Measurements from ENCODE around the gene NCKAP5L. TPM values are rescaled to one million over a fixed set of nuclear protein-coding genes. Genes with fewer than 3 reads are reported as not detected.

Gene NCKAP5L
- total RNA-seq, 1 donor from 2014 or later: 9.1 TPM

DNA sequence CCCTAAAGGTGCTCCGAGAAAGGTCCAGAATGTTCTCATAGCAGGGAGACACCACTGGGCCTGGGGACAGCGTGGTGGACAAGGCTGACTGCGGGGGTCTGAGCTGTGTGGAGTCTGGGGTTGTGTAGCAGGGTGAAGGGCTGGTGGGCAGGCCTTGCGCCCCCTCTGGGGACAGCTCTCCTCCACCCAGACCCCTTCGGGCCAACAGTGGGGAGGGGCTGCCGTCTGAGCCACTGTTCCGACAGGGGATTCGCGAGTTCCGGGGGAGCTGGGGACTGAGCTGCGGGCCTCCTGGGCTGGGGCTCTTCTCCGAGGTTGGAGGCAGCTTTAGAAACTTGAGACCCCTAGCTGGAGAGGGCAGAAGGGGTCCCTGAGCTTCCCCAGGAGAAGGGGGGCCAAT, 32.1 kb downstream of the NCKAP5L start:
- intact Hi-C loops (cut with micrococcal nuclease): no loop called here
- DNase-seq (no peak), ATAC-seq (ENCODE audit: low read depth) (no peak)
- Mint-ChIP-seq H3K36me3 (ENCODE audit: low read depth) (peaks cover 17% of the 10 kb centered on the region), H3K4me3 (no peak overlapping the region), H3K27ac (no peak overlapping the region), H3K4me1 (no peaks in the 10 kb centered on the region), H3K9me3 (no peaks in the 10 kb centered on the region), H3K27me3 (no peaks in the 10 kb centered on the region)
- ChIA-PET CTCF (no interaction called here), POLR2A (no interaction called here)
- TF ChIP-seq, protein P1, sequence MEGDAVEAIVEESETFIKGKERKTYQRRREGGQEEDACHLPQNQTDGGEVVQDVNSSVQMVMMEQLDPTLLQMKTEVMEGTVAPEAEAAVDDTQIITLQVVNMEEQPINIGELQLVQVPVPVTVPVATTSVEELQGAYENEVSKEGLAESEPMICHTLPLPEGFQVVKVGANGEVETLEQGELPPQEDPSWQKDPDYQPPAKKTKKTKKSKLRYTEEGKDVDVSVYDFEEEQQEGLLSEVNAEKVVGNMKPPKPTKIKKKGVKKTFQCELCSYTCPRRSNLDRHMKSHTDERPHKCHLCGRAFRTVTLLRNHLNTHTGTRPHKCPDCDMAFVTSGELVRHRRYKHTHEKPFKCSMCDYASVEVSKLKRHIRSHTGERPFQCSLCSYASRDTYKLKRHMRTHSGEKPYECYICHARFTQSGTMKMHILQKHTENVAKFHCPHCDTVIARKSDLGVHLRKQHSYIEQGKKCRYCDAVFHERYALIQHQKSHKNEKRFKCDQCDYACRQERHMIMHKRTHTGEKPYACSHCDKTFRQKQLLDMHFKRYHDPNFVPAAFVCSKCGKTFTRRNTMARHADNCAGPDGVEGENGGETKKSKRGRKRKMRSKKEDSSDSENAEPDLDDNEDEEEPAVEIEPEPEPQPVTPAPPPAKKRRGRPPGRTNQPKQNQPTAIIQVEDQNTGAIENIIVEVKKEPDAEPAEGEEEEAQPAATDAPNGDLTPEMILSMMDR (IDR thresholded peaks at IDR 0.05): no peak

DNA sequence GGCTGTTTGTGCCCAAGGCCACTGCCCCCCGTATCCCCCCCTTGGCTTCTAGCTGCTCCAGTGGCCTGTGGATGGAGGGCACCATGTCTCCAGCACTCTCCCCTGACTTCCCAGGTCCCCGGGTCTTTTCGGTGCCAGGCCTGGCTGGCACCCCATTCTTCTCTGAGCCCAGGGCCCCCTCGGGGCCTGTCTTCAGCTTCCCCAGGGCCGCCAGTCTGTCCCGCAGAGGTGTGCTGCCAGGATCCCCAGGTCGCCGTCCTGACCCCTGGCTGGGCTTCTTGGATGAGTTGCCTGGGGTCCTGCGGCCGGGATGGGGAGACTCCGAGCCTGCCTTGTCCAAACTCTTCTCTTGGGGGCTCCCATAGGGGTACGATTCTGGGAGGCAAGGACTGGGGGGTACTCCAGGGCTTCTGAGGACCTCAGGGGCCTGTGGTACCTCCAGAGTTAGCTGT, 32.5 kb downstream of the NCKAP5L start:
- no peak overlapping the region for H3K27ac Mint-ChIP-seq
- no peaks in the 10 kb centered on the region for H3K9me3 Mint-ChIP-seq
- TF ChIP-seq, protein P1 (IDR thresholded peaks at IDR 0.05): no peak
- peaks cover 16% of the 10 kb centered on the region for H3K36me3 Mint-ChIP-seq (ENCODE audit: low read depth)
- ATAC-seq (ENCODE audit: low read depth) (no peak), DNase-seq (no peak)
- H3K27me3 Mint-ChIP-seq: no peaks in the 10 kb centered on the region
- ChIA-PET POLR2A (no interaction called here), CTCF (no interaction called here)
- H3K4me1 Mint-ChIP-seq: no peaks in the 10 kb centered on the region
- intact Hi-C loops (cut with micrococcal nuclease): no loop called here
- H3K4me3 Mint-ChIP-seq: no peak overlapping the region

DNA sequence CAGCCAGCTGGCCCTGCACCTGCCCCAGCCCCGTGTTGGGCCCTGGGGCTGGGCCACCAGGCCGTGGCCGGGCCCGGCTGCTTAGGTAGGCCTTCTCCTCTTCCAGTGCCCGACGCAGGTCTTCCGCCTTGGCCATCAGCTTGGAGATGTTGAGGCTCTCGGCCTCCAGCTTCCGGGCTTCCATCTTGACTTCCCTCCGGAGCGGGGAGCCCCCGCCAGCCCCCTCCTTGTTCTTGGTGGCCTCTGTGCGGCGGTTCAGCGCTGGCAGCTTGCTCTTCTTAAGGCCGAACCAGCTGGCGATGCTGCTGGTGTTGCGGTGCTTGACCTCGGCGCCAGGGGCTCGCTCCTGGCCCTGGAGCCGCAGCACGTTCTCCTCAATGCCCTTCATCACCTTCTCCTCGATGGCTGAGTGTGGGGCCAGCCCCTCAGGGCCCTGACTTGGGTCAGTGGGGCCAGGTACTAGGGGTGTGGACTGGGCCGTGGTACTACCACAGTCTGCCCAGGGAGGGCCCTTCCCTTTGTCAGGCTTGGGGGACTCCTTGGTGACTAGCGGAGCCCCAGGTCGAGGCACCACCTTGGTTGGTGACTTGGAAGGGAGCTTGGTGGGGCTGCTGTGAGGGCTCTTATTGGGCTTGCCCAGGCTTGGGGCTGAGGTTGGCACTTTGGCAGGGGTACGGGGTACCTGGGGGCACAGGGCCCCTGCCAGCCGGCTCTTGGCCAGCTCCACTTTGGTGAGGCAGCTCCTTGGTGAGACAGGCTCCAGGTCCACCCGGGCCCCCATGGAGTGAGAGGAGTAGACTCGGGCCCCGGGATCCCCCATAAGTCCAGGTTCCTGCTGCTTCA, 33.2 kb downstream of the NCKAP5L start:
- Mint-ChIP-seq H3K4me1 (no peaks in the 10 kb centered on the region), H3K27me3 (no peaks in the 10 kb centered on the region), H3K9me3 (no peaks in the 10 kb centered on the region), H3K36me3 (ENCODE audit: low read depth) (peaks cover 10% of the 10 kb centered on the region), H3K4me3 (no peak overlapping the region), H3K27ac (no peak overlapping the region)
- ChIA-PET POLR2A (interaction anchor here (0.5 kb wide), 1 partner anchor 360 kb away, joined by 5 read pairs; no protein-coding TSS in a partner anchor), CTCF (interaction anchor here (1.2 kb wide), 1 partner anchor 17 kb away, joined by 3 read pairs; no protein-coding TSS in a partner anchor)
- intact Hi-C loops (cut with micrococcal nuclease): no loop called here
- DNase-seq: no peak
- no peak for ATAC-seq (ENCODE audit: low read depth)
- TF ChIP-seq, protein P1 (IDR thresholded peaks at IDR 0.05): no peak

DNA sequence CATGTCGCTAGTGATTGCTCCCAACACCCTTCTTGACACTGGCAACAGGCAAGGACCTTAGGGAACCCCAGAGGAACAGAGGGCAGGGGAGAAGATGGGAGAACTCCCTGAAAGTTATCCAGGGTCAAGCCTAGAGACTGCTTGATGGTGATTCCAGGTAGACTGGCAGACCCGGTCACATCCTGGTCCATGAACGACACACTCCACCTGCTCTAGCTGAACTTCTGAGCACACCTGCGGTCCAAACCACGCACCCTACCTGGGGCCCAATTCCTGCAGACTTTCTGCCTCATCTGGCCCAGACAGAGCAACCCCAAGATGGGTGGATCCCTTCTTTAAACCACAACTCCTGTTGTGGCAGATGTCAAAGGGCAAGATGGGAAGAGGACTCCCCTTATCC, 34.2 kb downstream of the NCKAP5L start:
- no peaks in the 10 kb centered on the region for H3K27me3 Mint-ChIP-seq
- POLR2A ChIA-PET: interaction anchor here (0.5 kb wide), 1 partner anchor 359 kb away, joined by 5 read pairs; no protein-coding TSS in a partner anchor
- no peak overlapping the region for H3K27ac Mint-ChIP-seq
- no peaks in the 10 kb centered on the region for H3K4me1 Mint-ChIP-seq
- TF ChIP-seq, protein P1 (IDR thresholded peaks at IDR 0.05): no peak
- DNase-seq (no peak), ATAC-seq (ENCODE audit: low read depth) (no peak)
- CTCF ChIA-PET: interaction anchor here (1.2 kb wide), 1 partner anchor 16 kb away, joined by 3 read pairs; no protein-coding TSS in a partner anchor
- H3K9me3 Mint-ChIP-seq: no peaks in the 10 kb centered on the region
- intact Hi-C loops (cut with micrococcal nuclease): no loop called here
- H3K4me3 Mint-ChIP-seq: no peak overlapping the region
- H3K36me3 Mint-ChIP-seq (ENCODE audit: low read depth): peaks cover 10% of the 10 kb centered on the region

DNA sequence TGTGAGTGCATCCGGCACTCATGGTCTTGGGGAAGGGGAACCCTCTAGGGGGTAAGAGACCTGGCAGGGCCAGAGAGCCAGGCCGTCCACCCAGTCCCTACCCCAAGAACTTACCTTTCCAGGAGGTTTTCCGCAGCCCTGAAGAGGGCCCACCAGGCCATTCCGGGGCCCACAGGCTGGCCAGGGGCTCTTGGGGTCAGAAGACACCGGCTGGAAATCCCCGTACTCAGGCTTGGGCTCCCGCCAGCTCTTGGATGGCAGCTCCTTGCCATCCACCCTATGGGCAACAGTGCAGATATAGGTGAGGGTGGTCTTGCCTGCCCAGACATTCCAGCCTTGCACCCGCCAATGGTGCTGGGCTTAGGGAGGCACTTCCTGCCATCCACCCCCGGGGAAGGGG, 34.6 kb downstream of the NCKAP5L start:
- ChIA-PET CTCF (no interaction called here), POLR2A (no interaction called here)
- no peaks in the 10 kb centered on the region for H3K4me1 Mint-ChIP-seq
- ATAC-seq (ENCODE audit: low read depth): no peak
- TF ChIP-seq, protein P1 (IDR thresholded peaks at IDR 0.05): no peak
- peaks cover 10% of the 10 kb centered on the region for H3K36me3 Mint-ChIP-seq (ENCODE audit: low read depth)
- no peak for DNase-seq
- intact Hi-C loops (cut with micrococcal nuclease): no loop called here
- no peaks in the 10 kb centered on the region for H3K9me3 Mint-ChIP-seq
- no peak overlapping the region for H3K27ac Mint-ChIP-seq
- H3K27me3 Mint-ChIP-seq: no peaks in the 10 kb centered on the region
- no peak overlapping the region for H3K4me3 Mint-ChIP-seq

Measured in activated B cell treated with CpG ODN at 0.5 μM for 24 hours (primary cell).